ENCODE results near the gene CLN6. TPM values are rescaled to one million over a fixed set of nuclear protein-coding genes. Genes with fewer than 3 reads are reported as not detected.
A peak's percentile ranks its signal among the peaks of the same experiment; 100 is the strongest.

The CLN6 gene
- total RNA-seq, 2 donors from 2014 or later: 12.7 to 21.1 TPM

DNA sequence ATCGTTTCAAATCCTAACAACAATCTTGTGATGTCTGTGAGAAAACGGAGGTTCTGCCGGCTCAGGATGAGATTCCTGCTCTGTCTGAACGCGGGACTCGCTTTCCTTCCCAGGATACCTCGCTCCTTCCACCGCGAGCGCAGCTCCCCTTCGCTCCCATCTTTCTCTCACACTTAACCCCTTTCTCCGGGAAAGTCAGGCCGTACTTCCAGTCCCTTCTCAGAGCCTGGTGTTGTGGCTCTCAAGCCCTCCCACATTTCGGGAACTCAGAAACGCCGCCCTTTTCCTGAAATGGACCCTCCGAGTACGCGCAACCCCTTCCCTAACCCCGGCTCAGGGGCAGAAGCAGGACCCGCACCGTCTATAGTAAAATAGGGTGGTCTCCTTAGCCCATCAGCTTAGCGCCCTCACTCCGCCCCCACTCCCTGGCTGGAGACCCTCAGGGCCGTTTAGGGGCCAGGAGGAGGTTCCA lies 47.6 kb upstream of the CLN6 start:
- peak overlapping the region; percentile 79 to 88 for H3K4me3 ChIP-seq
- no peaks in the 10 kb centered on the region for H3K36me3 ChIP-seq (replicated peaks in 1 of 2; ENCODE audit: insufficient read depth in 1 of 2, low read depth in 2 of 2)
- H3K27ac ChIP-seq: peak overlapping the region; percentile 79 to 98 (median 92)
- intact Hi-C loops (cut with DNase I): no loop called here
- peak in 3 of 4 donors; percentile 26 to 39 (median 31) for DNase-seq
- WGBS, 2 donors: 0% methylated on average over 23 to 25 of the region's 25 CpGs
- H3K4me1 ChIP-seq: peaks cover 43% of the 10 kb centered on the region
- no peak for TF ChIP-seq POLR2A (IDR thresholded peaks at IDR 0.05)
- TF ChIP-seq CTCF (IDR thresholded peaks at IDR 0.05): no peak
- no peaks in the 10 kb centered on the region for H3K9me3 ChIP-seq
- H3K27me3 ChIP-seq: no peaks in the 10 kb centered on the region
- ATAC-seq: peak; percentile 18

DNA sequence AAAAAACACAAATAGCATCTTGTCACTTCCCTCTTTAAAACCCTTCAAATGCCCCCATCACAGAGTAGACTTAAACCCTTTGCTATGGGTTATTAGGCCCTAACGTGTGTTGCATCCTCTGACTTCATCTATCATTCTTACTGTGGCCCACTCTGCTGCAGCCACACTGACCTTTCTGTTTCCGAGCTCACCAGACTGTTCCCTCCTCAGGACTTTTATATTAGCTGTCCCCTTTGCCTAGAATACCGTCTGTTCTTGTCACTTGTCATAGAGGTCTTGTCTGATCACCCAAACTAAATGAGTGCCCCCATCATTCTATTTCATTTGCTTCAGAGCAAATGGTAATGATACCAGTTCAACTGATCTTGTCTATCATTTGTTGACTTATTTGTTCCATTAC lies 47.1 kb upstream of the CLN6 start:
- Histone ChIP-seq H3K36me3 (replicated peaks in 1 of 2; ENCODE audit: insufficient read depth in 1 of 2, low read depth in 2 of 2) (no peaks in the 10 kb centered on the region), H3K27ac (peak overlapping the region; percentile 79 to 98 (median 92)), H3K27me3 (no peaks in the 10 kb centered on the region), H3K9me3 (no peaks in the 10 kb centered on the region), H3K4me1 (peaks cover 41% of the 10 kb centered on the region), H3K4me3 (no peak overlapping the region)
- DNase-seq: no peak
- TF ChIP-seq CTCF (IDR thresholded peaks at IDR 0.05): no peak
- TF ChIP-seq POLR2A (IDR thresholded peaks at IDR 0.05): no peak
- whole genome bisulfite sequencing, 2 donors: 40 to 50% methylated on average over 3 of the region's 3 CpGs
- no peak for ATAC-seq
- intact Hi-C loops (cut with DNase I): no loop called here

DNA sequence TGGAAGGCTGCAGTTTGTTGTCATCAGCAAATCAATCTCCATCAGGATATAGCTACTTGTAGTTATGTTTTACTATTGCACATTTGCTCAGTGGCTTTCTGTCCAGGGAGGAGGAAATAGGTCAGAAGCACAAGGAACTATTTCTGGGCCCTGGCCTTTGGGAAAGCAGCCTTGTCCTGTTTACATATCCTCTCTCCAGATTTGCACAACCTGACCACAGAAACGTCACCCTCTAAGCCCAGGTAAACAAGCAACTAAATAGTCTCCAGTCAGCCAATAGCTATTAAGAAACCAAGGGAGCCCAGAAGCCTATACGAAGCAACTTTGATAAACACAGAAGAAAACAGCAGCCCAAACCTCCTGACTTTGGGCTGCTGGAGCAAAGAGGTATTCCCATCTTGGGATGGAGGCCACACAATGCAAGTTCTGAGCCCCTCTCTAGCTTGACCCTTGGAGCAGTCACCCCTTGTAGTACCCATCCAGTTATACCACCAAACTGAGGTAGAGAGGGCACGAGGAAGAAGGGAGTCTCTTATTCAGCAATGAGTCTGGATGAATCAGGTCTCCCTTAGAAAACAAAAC lies 45.7 kb upstream of the CLN6 start:
- H3K4me3 ChIP-seq: no peak overlapping the region
- ATAC-seq (no peak), DNase-seq (peak in 1 of 4 donors; percentile 18)
- peaks cover 26% of the 10 kb centered on the region for H3K4me1 ChIP-seq
- H3K27me3 ChIP-seq: no peaks in the 10 kb centered on the region
- H3K27ac ChIP-seq: peak overlapping the region in 2 of 4 donors; percentile 1 to 6
- intact Hi-C loops (cut with DNase I): no loop called here
- no peak for TF ChIP-seq POLR2A (IDR thresholded peaks at IDR 0.05)
- TF ChIP-seq CTCF (IDR thresholded peaks at IDR 0.05): no peak
- WGBS, 2 donors: 41 to 42% methylated on average over 3 of the region's 3 CpGs
- H3K9me3 ChIP-seq: no peaks in the 10 kb centered on the region
- H3K36me3 ChIP-seq (replicated peaks in 1 of 2; ENCODE audit: insufficient read depth in 1 of 2, low read depth in 2 of 2): no peaks in the 10 kb centered on the region

- peaks cover 17% of the 10 kb centered on the region for H3K4me1 ChIP-seq
- no peak for ATAC-seq
- intact Hi-C loops (cut with DNase I): no loop called here
- H3K4me3 ChIP-seq: no peak overlapping the region
- no peak overlapping the region for H3K27ac ChIP-seq
- WGBS, 2 donors: 46 to 65% methylated on average over 5 of the region's 5 CpGs
- H3K9me3 ChIP-seq: no peaks in the 10 kb centered on the region
- TF ChIP-seq POLR2A (IDR thresholded peaks at IDR 0.05) (no peak), CTCF (IDR thresholded peaks at IDR 0.05) (no peak)
- DNase-seq: no peak
- no peaks in the 10 kb centered on the region for H3K36me3 ChIP-seq (replicated peaks in 1 of 2; ENCODE audit: insufficient read depth in 1 of 2, low read depth in 2 of 2)
- H3K27me3 ChIP-seq: no peaks in the 10 kb centered on the region
Observed at GRCh38 chr15:68274201-68274848, 44.8 kb upstream of the CLN6 start.
